ENCODE results near the gene MAPKBP1. TPM values are rescaled to one million over a fixed set of nuclear protein-coding genes. Genes with fewer than 3 reads are reported as not detected.

Gene MAPKBP1
- total RNA-seq, 4 donors from 2014 or later, result 69.3 to 157 (median 81.6) TPM

GRCh38 chr15:41854443-41854842 is 80.2 kb downstream of the MAPKBP1 start:
- TF ChIP-seq POLR2AphosphoS5 (IDR thresholded peaks at IDR 0.05), result no peak
- TF ChIP-seq EP300 (IDR thresholded peaks at IDR 0.05), result no peak
- no peak for TF ChIP-seq CTCF (IDR thresholded peaks at IDR 0.05)
- no peak for TF ChIP-seq POLR2A (IDR thresholded peaks at IDR 0.05)
- no peaks in the 10 kb centered on the region for H3K9me3 ChIP-seq
- peaks cover 29% of the 10 kb centered on the region for H3K4me1 ChIP-seq
- no peak overlapping the region for H3K27ac ChIP-seq
- H3K4me3 ChIP-seq, result no peak overlapping the region
- WGBS, result 87% methylated on average over 9 of the region's 9 CpGs
- no peaks in the 10 kb centered on the region for H3K36me3 ChIP-seq
- peaks cover 4% of the 10 kb centered on the region for H3K27me3 ChIP-seq
- no peak for DNase-seq (ENCODE audit: low spot score in 2 of 2)

- no peak overlapping the region for H3K27ac ChIP-seq
- WGBS, result 48% methylated on average over 13 of the region's 30 CpGs
- no peak for DNase-seq (ENCODE audit: low spot score in 2 of 2)
- TF ChIP-seq POLR2A (IDR thresholded peaks at IDR 0.05), result no peak
- TF ChIP-seq POLR2AphosphoS5 (IDR thresholded peaks at IDR 0.05), result no peak
- TF ChIP-seq EP300 (IDR thresholded peaks at IDR 0.05), result no peak
- no peak for TF ChIP-seq CTCF (IDR thresholded peaks at IDR 0.05)
- no peaks in the 10 kb centered on the region for H3K36me3 ChIP-seq
- no peak overlapping the region for H3K4me3 ChIP-seq
- peaks cover 19% of the 10 kb centered on the region for H3K4me1 ChIP-seq
- no peaks in the 10 kb centered on the region for H3K9me3 ChIP-seq
- H3K27me3 ChIP-seq, result peaks cover 4% of the 10 kb centered on the region
Measured at GRCh38 chr15:41855261-41855961, 81.1 kb downstream of the MAPKBP1 start.

GRCh38 chr15:41856262-41856661 is 82.0 kb downstream of the MAPKBP1 start:
- Histone ChIP-seq H3K4me1 (peaks cover 11% of the 10 kb centered on the region), H3K36me3 (no peaks in the 10 kb centered on the region), H3K27me3 (peaks cover 4% of the 10 kb centered on the region), H3K9me3 (no peaks in the 10 kb centered on the region), H3K27ac (no peak overlapping the region), H3K4me3 (no peak overlapping the region)
- no peak for DNase-seq (ENCODE audit: low spot score in 2 of 2)
- WGBS, result 85% methylated on average over 17 of the region's 17 CpGs
- TF ChIP-seq CTCF (IDR thresholded peaks at IDR 0.05) (no peak), EP300 (IDR thresholded peaks at IDR 0.05) (no peak), POLR2AphosphoS5 (IDR thresholded peaks at IDR 0.05) (no peak), POLR2A (IDR thresholded peaks at IDR 0.05) (no peak)

- Histone ChIP-seq H3K27me3 (peaks cover 4% of the 10 kb centered on the region), H3K4me1 (peaks cover 8% of the 10 kb centered on the region), H3K9me3 (no peaks in the 10 kb centered on the region), H3K36me3 (no peaks in the 10 kb centered on the region), H3K27ac (no peak overlapping the region), H3K4me3 (no peak overlapping the region)
- DNase-seq (ENCODE audit: low spot score in 2 of 2), result no peak
- 94% methylated on average over 12 of the region's 12 CpGs for WGBS
- TF ChIP-seq EP300 (IDR thresholded peaks at IDR 0.05), result no peak
- TF ChIP-seq POLR2A (IDR thresholded peaks at IDR 0.05), result no peak
- TF ChIP-seq CTCF (IDR thresholded peaks at IDR 0.05), result no peak
- TF ChIP-seq POLR2AphosphoS5 (IDR thresholded peaks at IDR 0.05), result no peak
Measured at GRCh38 chr15:41856716-41857115, 82.4 kb downstream of the MAPKBP1 start.

GRCh38 chr15:41857316-41857715 is 83.0 kb downstream of the MAPKBP1 start:
- TF ChIP-seq POLR2A (IDR thresholded peaks at IDR 0.05) (no peak), EP300 (IDR thresholded peaks at IDR 0.05) (no peak), POLR2AphosphoS5 (IDR thresholded peaks at IDR 0.05) (no peak), CTCF (IDR thresholded peaks at IDR 0.05) (no peak)
- 83% methylated on average over 2 of the region's 9 CpGs for WGBS
- Histone ChIP-seq H3K27me3 (no peaks in the 10 kb centered on the region), H3K27ac (no peak overlapping the region), H3K4me1 (peaks cover 6% of the 10 kb centered on the region), H3K4me3 (no peak overlapping the region), H3K36me3 (no peaks in the 10 kb centered on the region), H3K9me3 (no peaks in the 10 kb centered on the region)
- DNase-seq (ENCODE audit: low spot score in 2 of 2), result no peak
